NB4 (cell line): ENCODE measurements around the gene PARD3.

ENCODE experiments used
- DNase-seq: peaks from one replicate; pipeline ENCODE4 v3.0.0; 2010; ENCODE audit warnings: low read depth
- H3K4me3 ChIP-seq: one replicate; pipeline ENCODE4 v1.5.1; 2011; ENCODE audit warnings: mild to moderate bottlenecking, low read depth, low read length, moderate library complexity
- CTCF ChIP-seq: IDR thresholded peaks from one replicate; pipeline ENCODE4 v1.5.1; 2012; ENCODE audit warnings: low read depth, low read length
- MAX ChIP-seq: IDR thresholded peaks from 2 replicates; pipeline ENCODE4 v1.6.1; 2011; ENCODE audit warnings: low read depth, low read length
- MYC ChIP-seq: IDR thresholded peaks from 2 replicates; pipeline ENCODE4 v1.6.1; 2011; ENCODE audit warnings: low read depth, low read length
- POLR2A ChIP-seq: IDR thresholded peaks from 2 replicates; pipeline ENCODE4 v1.6.1; 2011; ENCODE audit warnings: mild to moderate bottlenecking; ENCODE audit not compliant: insufficient read length; ENCODE audit errors: extremely low read depth

Gene PARD3

GRCh38 chr10:34736976-34737771, 77.9 kb downstream of the PARD3 start:
- H3K4me3 ChIP-seq: no peak overlapping the region
- no peak for DNase-seq
- TF ChIP-seq CTCF (no peak), MAX (no peak), MYC (no peak), POLR2A (no peak)

GRCh38 chr10:34734918-34735317, 80.2 kb downstream of the PARD3 start:
- H3K4me3 ChIP-seq: no peak overlapping the region
- TF ChIP-seq MAX: no peak
- no peak for TF ChIP-seq CTCF
- no peak for TF ChIP-seq POLR2A
- TF ChIP-seq MYC: no peak
- no peak for DNase-seq

GRCh38 chr10:34732926-34733325, 82.2 kb downstream of the PARD3 start:
- TF ChIP-seq MAX (no peak), CTCF (peak; percentile 35), POLR2A (no peak)
- no peak overlapping the region for H3K4me3 ChIP-seq
- DNase-seq: peak; percentile 40

- no peak for DNase-seq
- no peak overlapping the region for H3K4me3 ChIP-seq
- TF ChIP-seq POLR2A (no peak), CTCF (no peak), MAX (no peak), MYC (no peak)
Observed at GRCh38 chr10:34731885-34732701, 83.0 kb downstream of the PARD3 start.

- no peak for DNase-seq
- no peak overlapping the region for H3K4me3 ChIP-seq
- no peak for TF ChIP-seq MYC
- TF ChIP-seq POLR2A: no peak
- TF ChIP-seq CTCF: no peak
- no peak for TF ChIP-seq MAX
Observed at GRCh38 chr10:34731213-34731612, 83.9 kb downstream of the PARD3 start.
